Upper lobe of right lung (tissue), 1 donor: ENCODE measurements around the gene PSME4. TPM values are rescaled to one million over a fixed set of nuclear protein-coding genes. Genes with fewer than 3 reads are reported as not detected.
"Not testable (repeated sequence)": the region's sequence is repeated elsewhere in the genome, so short reads cannot be mapped to it uniquely, and the experiment has no call there.

Experiments used
- ATAC-seq: fragments of 200-7000 bp; cut with Tn5 transposase; one replicate; pipeline ENCODE4 v1.9.1; 2020; ENCODE audit warnings: mild to moderate bottlenecking, moderate library complexity
- DNase-seq: peaks from one replicate; pipeline ENCODE4 v3.0.0-alpha.2; 2020
- H3K27ac ChIP-seq: fragments of 200-600 bp; one replicate; pipeline ENCODE4 v1.8.0; 2022
- H3K27me3 ChIP-seq: fragments of 200-600 bp; one replicate; pipeline ENCODE4 v1.8.0; 2022; ENCODE audit warnings: mild to moderate bottlenecking
- H3K36me3 ChIP-seq: fragments of 200-600 bp; one replicate; pipeline ENCODE4 v1.8.0; 2022
- H3K4me1 ChIP-seq: fragments of 200-600 bp; one replicate; pipeline ENCODE4 v1.8.0; 2022
- H3K4me3 ChIP-seq: fragments of 200-600 bp; one replicate; pipeline ENCODE4 v1.8.0; 2022; ENCODE audit warnings: mild to moderate bottlenecking
- H3K9me3 ChIP-seq: fragments of 200-600 bp; one replicate; pipeline ENCODE4 v1.8.0; 2022
- intact Hi-C: fragments of 100-400 bp; cut with DNase I; formaldehyde crosslinking; loops from one replicate; pipeline ENCODE4 v1.11.0; 2022
- total RNA-seq: library from RNA; stranded (reverse); fragmentation: NEBNext Ultra II Directional; extraction: Animal tissue kit (Norgen Biotek cat#: 25700); gene quantifications from one replicate; pipeline ENCODE4 v1.2.1, GENCODE V29; 2021
- TF ChIP-seq, protein P1 (sequence below): fragments of 200-600 bp; IDR thresholded peaks from one replicate; pipeline ENCODE4 v1.8.0; 2022; ENCODE audit warnings: antibody characterized with exemption
- donor health status: DM: no; HTN: yes; CAD: no; lungs with severe emphysema.

The PSME4 gene
- total RNA-seq, 1 donor from 2014 or later = 44.5 TPM

DNA sequence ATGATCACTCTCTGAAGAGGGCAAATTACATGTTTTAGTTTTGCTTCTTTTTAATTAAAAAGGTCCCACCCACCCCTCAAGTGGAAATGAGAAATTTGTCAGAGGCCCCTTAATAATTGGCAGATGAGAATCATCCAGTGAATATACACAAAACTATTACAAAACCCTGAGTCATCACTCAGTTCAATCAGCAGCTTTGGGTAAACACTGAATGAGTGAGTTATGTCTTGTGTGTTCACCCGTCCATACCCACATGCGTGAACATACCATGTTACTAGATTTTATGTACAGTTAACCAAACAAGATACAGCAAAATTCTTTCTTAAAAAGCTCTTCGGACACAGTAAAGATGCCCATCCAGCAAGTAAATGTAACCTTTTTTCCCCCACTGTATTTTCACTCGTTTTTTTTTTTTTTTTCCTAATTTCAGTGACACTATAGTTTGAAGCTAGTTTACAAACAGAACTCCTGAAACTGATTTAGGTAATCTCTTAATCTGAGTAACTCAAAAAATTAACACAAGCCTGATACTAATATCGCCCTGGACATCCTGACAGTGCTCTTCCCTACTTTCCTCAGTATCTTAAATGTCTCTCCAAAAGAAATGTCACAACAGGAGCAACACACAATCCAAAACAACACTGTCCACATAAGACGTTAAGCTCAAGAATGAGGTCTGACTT lies 1.4 kb downstream of the PSME4 start:
- H3K27me3 ChIP-seq = no peaks in the 10 kb centered on the region
- TF ChIP-seq, protein P1, sequence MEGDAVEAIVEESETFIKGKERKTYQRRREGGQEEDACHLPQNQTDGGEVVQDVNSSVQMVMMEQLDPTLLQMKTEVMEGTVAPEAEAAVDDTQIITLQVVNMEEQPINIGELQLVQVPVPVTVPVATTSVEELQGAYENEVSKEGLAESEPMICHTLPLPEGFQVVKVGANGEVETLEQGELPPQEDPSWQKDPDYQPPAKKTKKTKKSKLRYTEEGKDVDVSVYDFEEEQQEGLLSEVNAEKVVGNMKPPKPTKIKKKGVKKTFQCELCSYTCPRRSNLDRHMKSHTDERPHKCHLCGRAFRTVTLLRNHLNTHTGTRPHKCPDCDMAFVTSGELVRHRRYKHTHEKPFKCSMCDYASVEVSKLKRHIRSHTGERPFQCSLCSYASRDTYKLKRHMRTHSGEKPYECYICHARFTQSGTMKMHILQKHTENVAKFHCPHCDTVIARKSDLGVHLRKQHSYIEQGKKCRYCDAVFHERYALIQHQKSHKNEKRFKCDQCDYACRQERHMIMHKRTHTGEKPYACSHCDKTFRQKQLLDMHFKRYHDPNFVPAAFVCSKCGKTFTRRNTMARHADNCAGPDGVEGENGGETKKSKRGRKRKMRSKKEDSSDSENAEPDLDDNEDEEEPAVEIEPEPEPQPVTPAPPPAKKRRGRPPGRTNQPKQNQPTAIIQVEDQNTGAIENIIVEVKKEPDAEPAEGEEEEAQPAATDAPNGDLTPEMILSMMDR = no peak
- peak overlapping the region; percentile 97 for H3K27ac ChIP-seq
- ATAC-seq = no peak
- no peaks in the 10 kb centered on the region for H3K9me3 ChIP-seq
- no peak for DNase-seq
- H3K36me3 ChIP-seq = peaks cover 1% of the 10 kb centered on the region
- intact Hi-C loops = no loop called here
- H3K4me3 ChIP-seq = peak overlapping the region; percentile 97
- peaks cover 34% of the 10 kb centered on the region for H3K4me1 ChIP-seq

DNA sequence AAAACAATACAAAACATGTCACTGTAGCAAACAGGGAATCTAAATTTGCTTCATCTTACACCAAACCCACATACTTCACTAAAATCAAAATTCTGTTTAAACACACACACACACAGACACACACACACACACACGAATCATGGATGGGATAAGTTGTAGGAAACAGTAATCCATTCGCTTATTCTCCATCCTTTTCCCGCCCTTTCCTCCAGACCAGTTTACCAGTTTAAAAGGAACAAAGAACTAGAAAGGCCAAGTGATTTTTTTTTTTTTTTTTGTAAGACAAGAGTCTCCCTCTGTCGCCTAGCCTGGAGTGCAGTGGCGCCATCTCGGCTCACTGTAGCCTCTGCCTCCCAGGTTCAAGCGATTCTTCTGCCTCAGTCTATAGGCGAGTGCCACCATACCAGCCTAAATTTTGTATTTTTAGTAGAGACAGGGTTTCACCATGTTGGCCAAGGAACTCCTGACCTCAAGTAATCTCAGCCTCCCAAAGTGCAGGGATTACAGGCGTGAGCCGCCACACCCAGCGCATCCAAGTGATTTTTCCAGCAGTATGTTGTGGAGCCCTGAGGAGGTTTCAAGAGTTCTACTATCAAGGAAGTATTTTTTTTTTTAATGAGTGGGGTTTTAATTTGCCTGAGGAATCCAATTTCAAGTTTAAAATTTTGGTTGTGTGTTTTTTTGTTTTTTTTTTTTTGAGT lies 5.7 kb downstream of the PSME4 start:
- ATAC-seq = no peak
- intact Hi-C loops = no loop called here
- no peaks in the 10 kb centered on the region for H3K9me3 ChIP-seq
- no peaks in the 10 kb centered on the region for H3K36me3 ChIP-seq
- TF ChIP-seq, protein P1 = no peak
- DNase-seq = no peak
- H3K4me3 ChIP-seq = no peak overlapping the region
- H3K4me1 ChIP-seq = peaks cover 49% of the 10 kb centered on the region
- no peak overlapping the region for H3K27ac ChIP-seq
- H3K27me3 ChIP-seq = no peaks in the 10 kb centered on the region

DNA sequence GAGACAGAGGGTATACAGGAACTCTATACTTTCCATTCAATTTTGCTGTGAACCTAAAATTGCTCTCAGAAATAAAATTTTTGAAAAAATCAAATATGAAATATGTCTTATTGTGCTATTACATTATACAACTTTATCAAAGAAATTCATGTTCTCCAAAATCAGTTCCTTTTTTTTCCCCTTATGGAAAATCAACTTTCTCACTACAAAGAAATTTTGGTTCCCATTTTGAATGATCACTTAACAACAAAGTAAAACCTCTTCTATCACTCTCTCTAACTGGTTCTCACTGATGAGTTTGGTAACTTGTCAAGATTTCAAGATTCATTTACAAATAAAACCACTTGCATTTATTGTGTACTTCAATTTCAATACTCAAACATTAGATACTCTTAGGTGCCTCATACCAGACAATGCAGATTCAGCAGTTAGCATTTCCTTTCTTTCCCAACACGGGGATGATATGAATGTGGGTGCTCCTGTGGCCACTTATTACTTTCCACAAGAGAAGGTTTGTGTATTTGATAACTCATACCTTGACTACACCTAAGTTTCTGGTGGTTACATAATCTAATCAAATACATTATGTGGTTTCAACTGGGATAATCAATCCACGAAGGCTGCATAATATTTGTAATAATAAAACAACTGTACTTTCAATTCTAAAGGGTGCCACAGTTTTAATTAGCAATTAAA lies 6.4 kb downstream of the PSME4 start:
- TF ChIP-seq, protein P1 = no peak
- Histone ChIP-seq H3K4me1 (peaks cover 49% of the 10 kb centered on the region), H3K27ac (no peak overlapping the region), H3K4me3 (no peak overlapping the region), H3K27me3 (no peaks in the 10 kb centered on the region), H3K9me3 (no peaks in the 10 kb centered on the region), H3K36me3 (no peaks in the 10 kb centered on the region)
- ATAC-seq (no peak), DNase-seq (no peak)
- intact Hi-C loops = no loop called here

DNA sequence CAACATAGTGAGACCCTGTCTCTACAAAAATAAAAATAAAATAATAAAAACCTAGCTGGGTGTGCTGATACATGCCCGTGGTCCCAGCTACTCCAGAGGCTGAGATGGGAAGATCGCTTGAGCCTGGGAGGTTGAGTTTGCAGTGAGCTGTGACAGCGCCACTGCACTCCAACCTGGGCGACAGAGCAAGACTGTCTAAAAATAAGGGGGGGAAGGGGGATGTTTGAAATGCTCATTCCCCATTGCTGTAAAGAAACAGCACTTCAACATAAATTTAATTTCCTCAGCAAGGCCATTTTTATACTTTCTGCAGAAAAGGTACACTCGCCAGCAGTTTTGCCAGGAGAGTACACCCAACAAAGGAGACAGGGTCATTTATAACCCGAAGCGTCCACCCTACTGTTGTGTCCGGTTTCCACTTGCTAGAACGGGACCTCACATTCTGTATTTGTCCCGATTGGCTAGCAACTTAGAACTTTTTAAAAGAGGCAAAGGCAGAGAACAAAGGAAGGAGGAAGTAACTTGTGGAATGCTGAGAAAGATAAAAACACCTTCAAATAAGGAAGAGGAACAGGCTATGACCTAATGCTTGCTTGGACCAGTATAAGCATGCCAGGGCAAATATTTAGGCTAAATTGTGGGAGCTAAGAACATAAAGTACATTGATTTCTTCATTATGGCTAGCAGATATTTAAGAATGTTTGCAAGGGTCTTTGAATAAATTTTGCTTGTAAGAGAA lies 9.1 kb downstream of the PSME4 start:
- H3K4me1 ChIP-seq = peaks cover 28% of the 10 kb centered on the region
- H3K36me3 ChIP-seq, H3K4me3 ChIP-seq, ATAC-seq, H3K27me3 ChIP-seq, H3K9me3 ChIP-seq, DNase-seq, intact Hi-C loops, H3K27ac ChIP-seq: not testable (repeated sequence)

DNA sequence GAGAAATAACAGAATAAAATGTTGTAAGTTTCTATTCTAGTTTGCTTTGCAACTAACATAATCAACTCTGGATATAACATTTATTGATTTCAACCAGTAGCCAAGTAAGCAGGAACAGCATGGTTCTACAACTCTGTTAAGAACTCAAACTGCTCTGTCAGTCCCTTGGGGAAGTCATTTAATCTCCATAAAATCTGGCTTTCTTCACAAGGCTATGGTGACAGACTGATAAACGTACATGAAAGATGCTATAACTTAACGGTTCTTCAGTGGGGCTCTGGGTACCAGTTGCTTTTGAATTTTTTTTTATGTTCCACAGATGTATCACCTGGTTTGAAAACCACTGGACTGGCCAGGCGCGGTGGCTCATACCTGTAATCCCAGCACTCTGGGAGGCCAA lies 10.3 kb downstream of the PSME4 start:
- DNase-seq = no peak
- H3K27me3 ChIP-seq = no peaks in the 10 kb centered on the region
- no peaks in the 10 kb centered on the region for H3K9me3 ChIP-seq
- H3K27ac ChIP-seq = no peak overlapping the region
- H3K4me3 ChIP-seq = no peak overlapping the region
- ATAC-seq = no peak
- no peaks in the 10 kb centered on the region for H3K36me3 ChIP-seq
- intact Hi-C loops = no loop called here
- peaks cover 24% of the 10 kb centered on the region for H3K4me1 ChIP-seq
- TF ChIP-seq, protein P1 = no peak
